Measurements from ENCODE around the gene SLAMF9. TPM values are rescaled to one million over a fixed set of nuclear protein-coding genes. Genes with fewer than 3 reads are reported as not detected.

SLAMF9 gene
- total RNA-seq, 1 donor from 2014 or later = not detected

GRCh38 chr1:159942632-159943277, 11.3 kb downstream of the SLAMF9 start:
- peaks cover 8% of the 10 kb centered on the region for H3K27me3 ChIP-seq
- TF ChIP-seq, protein P1, sequence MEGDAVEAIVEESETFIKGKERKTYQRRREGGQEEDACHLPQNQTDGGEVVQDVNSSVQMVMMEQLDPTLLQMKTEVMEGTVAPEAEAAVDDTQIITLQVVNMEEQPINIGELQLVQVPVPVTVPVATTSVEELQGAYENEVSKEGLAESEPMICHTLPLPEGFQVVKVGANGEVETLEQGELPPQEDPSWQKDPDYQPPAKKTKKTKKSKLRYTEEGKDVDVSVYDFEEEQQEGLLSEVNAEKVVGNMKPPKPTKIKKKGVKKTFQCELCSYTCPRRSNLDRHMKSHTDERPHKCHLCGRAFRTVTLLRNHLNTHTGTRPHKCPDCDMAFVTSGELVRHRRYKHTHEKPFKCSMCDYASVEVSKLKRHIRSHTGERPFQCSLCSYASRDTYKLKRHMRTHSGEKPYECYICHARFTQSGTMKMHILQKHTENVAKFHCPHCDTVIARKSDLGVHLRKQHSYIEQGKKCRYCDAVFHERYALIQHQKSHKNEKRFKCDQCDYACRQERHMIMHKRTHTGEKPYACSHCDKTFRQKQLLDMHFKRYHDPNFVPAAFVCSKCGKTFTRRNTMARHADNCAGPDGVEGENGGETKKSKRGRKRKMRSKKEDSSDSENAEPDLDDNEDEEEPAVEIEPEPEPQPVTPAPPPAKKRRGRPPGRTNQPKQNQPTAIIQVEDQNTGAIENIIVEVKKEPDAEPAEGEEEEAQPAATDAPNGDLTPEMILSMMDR (IDR thresholded peaks at IDR 0.05) = no peak
- no peak overlapping the region for H3K4me3 ChIP-seq
- intact Hi-C loops (cut with DNase I) = no loop called here
- DNase-seq (peak; percentile 48), ATAC-seq (no peak)
- no peaks in the 10 kb centered on the region for H3K9me3 ChIP-seq
- no peaks in the 10 kb centered on the region for H3K36me3 ChIP-seq
- H3K27ac ChIP-seq = no peak overlapping the region
- peaks cover 11% of the 10 kb centered on the region for H3K4me1 ChIP-seq

GRCh38 chr1:159941591-159942560, 12.2 kb downstream of the SLAMF9 start:
- H3K9me3 ChIP-seq = no peaks in the 10 kb centered on the region
- H3K36me3 ChIP-seq = no peaks in the 10 kb centered on the region
- H3K27me3 ChIP-seq = peaks cover 8% of the 10 kb centered on the region
- intact Hi-C loops (cut with DNase I) = no loop called here
- TF ChIP-seq, protein P1 (IDR thresholded peaks at IDR 0.05) = no peak
- H3K4me1 ChIP-seq = peaks cover 11% of the 10 kb centered on the region
- peak; percentile 49 for DNase-seq
- no peak overlapping the region for H3K4me3 ChIP-seq
- no peak for ATAC-seq
- no peak overlapping the region for H3K27ac ChIP-seq

DNA sequence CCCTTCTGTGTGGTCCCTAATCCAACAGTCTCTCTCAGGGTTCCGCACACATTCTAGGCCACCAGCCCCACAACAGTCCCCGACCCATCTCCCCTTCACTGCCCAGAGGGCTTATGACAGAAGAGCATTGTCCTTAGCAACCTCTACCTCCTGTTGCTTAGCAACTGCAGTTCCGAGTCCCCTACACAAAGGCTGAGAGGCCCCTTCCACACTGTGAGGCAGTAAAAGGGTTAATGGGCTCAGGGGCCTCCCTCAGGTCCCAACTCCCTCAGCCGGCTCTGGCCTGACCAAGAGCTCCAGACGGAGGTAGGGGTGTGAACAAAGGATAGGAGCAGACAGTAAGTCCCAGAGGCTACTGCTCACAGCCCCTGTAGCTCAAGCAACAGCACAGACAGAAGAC, 12.9 kb downstream of the SLAMF9 start:
- H3K27me3 ChIP-seq = peaks cover 8% of the 10 kb centered on the region
- intact Hi-C loops (cut with DNase I) = no loop called here
- DNase-seq = peak; percentile 33

DNA sequence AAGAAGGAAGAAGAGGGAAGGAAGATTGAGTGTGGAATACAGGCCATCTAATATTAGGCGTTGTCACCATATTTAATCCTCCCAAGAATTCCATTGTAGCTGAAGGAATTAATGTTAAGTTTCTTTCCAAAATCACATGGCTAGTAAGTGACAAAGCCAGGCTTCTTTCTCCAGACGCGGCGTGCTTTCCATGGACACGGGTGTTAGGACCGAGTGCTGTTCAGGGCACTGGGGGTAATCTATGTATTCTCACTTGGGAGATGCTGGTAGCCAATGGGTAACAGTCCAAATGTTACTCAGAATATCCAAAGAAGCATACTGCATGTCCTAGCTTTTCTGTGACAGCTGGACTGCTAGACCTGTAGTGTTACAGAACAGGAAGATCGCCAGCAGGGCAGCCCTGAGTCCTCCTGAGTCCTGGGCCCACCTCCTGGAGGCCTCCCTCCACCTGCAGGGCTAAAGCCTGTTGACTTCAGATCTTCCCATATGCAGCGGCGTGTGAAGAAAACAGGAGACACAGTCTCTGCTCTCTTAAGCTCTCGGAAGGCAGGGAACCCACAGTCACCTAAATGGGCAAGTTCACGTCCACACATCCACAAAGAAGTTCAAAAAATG, 13.9 kb downstream of the SLAMF9 start:
- ATAC-seq (no peak), DNase-seq (no peak)
- Histone ChIP-seq H3K27me3 (peaks cover 8% of the 10 kb centered on the region), H3K4me1 (peaks cover 8% of the 10 kb centered on the region), H3K9me3 (no peaks in the 10 kb centered on the region), H3K27ac (no peak overlapping the region), H3K4me3 (no peak overlapping the region), H3K36me3 (no peaks in the 10 kb centered on the region)
- intact Hi-C loops (cut with DNase I) = no loop called here
- TF ChIP-seq, protein P1 (IDR thresholded peaks at IDR 0.05) = no peak

More for the DNA sequence above, 12.9 kb downstream of the SLAMF9 start:
- no peaks in the 10 kb centered on the region for H3K9me3 ChIP-seq
- ATAC-seq = no peak
- no peaks in the 10 kb centered on the region for H3K36me3 ChIP-seq
- no peak overlapping the region for H3K4me3 ChIP-seq
- no peak overlapping the region for H3K27ac ChIP-seq
- TF ChIP-seq, protein P1 (IDR thresholded peaks at IDR 0.05) = no peak
- peaks cover 13% of the 10 kb centered on the region for H3K4me1 ChIP-seq

DNA sequence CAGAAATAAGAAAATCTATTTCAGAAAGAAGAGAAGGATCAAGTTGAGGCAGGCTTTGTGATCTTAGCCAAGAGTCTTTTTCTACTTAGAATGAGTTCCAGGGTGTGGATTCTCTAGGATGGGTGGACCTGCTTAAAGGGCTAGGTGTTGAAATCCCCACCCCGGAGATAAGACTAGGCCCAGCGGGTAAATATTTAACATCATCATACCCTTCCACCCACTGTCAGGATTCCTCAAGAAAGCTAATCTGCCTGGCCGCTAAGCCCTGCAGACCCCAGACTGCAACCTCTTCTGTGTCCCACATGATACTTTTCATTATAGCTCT, 14.4 kb downstream of the SLAMF9 start:
- intact Hi-C loops (cut with DNase I) = loop anchor here (5.0 kb wide), 1 partner anchor 68 kb away; no protein-coding TSS in a partner anchor

More for the DNA sequence above, 14.4 kb downstream of the SLAMF9 start:
- Histone ChIP-seq H3K4me1 (peaks cover 6% of the 10 kb centered on the region), H3K27ac (no peak overlapping the region), H3K4me3 (no peak overlapping the region), H3K36me3 (no peaks in the 10 kb centered on the region), H3K9me3 (no peaks in the 10 kb centered on the region), H3K27me3 (peaks cover 4% of the 10 kb centered on the region)
- TF ChIP-seq, protein P1 (IDR thresholded peaks at IDR 0.05) = no peak
- DNase-seq = no peak
- ATAC-seq = no peak
